Vagina (tissue), 2 donors: Measurements from ENCODE around the gene LMBR1L. TPM values are rescaled to one million over a fixed set of nuclear protein-coding genes. Genes with fewer than 3 reads are reported as not detected.

Experiments used
- DNase-seq, 2 donors: peaks; one replicate each; pipeline ENCODE4 v3.0.0-alpha.2; 2017; ENCODE audit errors: extremely low spot score in 2 of 2
- H3K27ac ChIP-seq: fragments of 200-600 bp; sonication (generic); one replicate; pipeline ENCODE4 v1.5.1; 2019
- H3K27me3 ChIP-seq: fragments of 200-600 bp; sonication (generic); one replicate; pipeline ENCODE4 v1.5.1; 2019
- H3K36me3 ChIP-seq, 2 donors: fragments of 200-600 bp; sonication (generic); one replicate each; pipeline ENCODE4 v1.5.1; 2017 to 2019
- H3K4me1 ChIP-seq: fragments of 200-600 bp; sonication (generic); one replicate; pipeline ENCODE4 v1.5.1; 2019
- H3K4me3 ChIP-seq, 2 donors: fragments of 200-600 bp; sonication (generic); 1 replicate in 1 of 2; 2 replicates in 1 of 2; pipeline ENCODE4 v1.5.1; 2016 to 2019
- H3K9me3 ChIP-seq: fragments of 200-600 bp; sonication (generic); one replicate; pipeline ENCODE4 v1.5.1; 2019
- CTCF ChIP-seq, 3 experiments: fragments of 450-650 bp in 2 of 3; fragments of 200-600 bp in 1 of 3; sonication (generic) in 1 of 3; IDR thresholded peaks; one replicate each; pipeline ENCODE4 v1.5.1; 2017 to 2019; ENCODE audit warnings: antibody characterized with exemption in 3 of 3, mild to moderate bottlenecking in 2 of 3, moderate library complexity in 2 of 3
- POLR2A ChIP-seq, 2 donors: fragments of 450-650 bp; IDR thresholded peaks; one replicate each; pipeline ENCODE4 v1.6.1; 2017; ENCODE audit warnings: antibody characterized with exemption in 2 of 2, mild to moderate bottlenecking in 2 of 2, moderate library complexity in 2 of 2
- POLR2AphosphoS5 ChIP-seq, 2 donors: sonication (generic); formaldehyde crosslinking; IDR thresholded peaks; one replicate each; pipeline ENCODE4 v1.9.0; 2017; ENCODE audit warnings: antibody characterized with exemption in 2 of 2, mild to moderate bottlenecking in 2 of 2, low read depth in 1 of 2; ENCODE audit not compliant: insufficient read depth in 1 of 2
- intact Hi-C: fragments of 100-400 bp; cut with DNase I; formaldehyde crosslinking; loops from one replicate; pipeline ENCODE4 v1.15.1; 2023
- total RNA-seq: library from RNA; depleted of rRNA; stranded (reverse); fragments of >200 nt; gene quantifications from one replicate; pipeline ENCODE4 v1.2.3, GENCODE V29; 2016

LMBR1L gene
- total RNA-seq, 1 donor from 2014 or later = 53.3 TPM

DNA sequence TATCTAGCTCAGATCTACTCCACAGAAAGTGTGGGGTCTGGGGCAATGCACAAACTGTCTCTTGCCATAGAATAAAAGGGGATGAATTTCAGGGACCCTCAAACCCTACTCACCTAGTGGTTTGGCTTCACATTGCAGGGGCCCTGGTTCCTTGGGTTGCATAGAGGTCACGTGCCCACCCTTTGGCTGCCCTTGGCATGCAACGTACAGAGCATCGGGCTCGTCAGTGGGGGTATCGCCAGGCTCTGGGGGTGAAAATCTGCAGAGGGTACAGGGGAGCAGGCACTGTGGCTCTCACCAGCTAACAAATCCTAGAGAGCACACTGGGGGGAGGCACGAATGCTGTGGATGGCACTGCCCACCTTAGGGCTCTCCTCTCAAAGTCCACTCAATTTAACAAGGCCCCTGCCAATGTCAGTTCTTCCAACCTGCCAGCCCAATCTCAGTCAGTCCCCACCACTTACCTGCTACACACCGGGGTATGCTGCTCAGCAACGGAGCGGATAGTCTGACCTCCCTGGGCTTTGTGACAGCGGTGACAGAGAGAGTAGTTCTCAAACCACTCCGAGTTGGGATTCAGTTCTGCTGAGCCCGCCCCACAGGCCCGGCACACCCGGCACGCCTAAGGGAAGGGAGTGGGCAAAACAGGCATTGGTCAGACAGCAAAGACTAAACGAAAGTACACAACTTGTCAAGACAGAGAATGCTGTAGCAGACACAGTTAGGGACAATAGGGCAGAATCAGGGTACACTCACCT lies 58.0 kb downstream of the LMBR1L start:
- H3K27me3 ChIP-seq = no peaks in the 10 kb centered on the region
- peaks cover 33% of the 10 kb centered on the region for H3K4me1 ChIP-seq
- H3K4me3 ChIP-seq = no peak overlapping the region
- DNase-seq = no peak
- no peak overlapping the region for H3K27ac ChIP-seq
- intact Hi-C loops = no loop called here
- H3K36me3 ChIP-seq = peaks cover 0 to 71% of the 10 kb centered on the region in 2 donors
- TF ChIP-seq CTCF (IDR thresholded peaks at IDR 0.05) = no peak
- TF ChIP-seq POLR2A (IDR thresholded peaks at IDR 0.05) = no peak
- no peak for TF ChIP-seq POLR2AphosphoS5 (IDR thresholded peaks at IDR 0.05; ENCODE audit: insufficient read depth in 1 of 2, low read depth in 1 of 2)
- no peaks in the 10 kb centered on the region for H3K9me3 ChIP-seq

GRCh38 chr12:49051777-49052438 lies 58.7 kb downstream of the LMBR1L start:
- TF ChIP-seq POLR2A (IDR thresholded peaks at IDR 0.05) = no peak
- no peak for TF ChIP-seq POLR2AphosphoS5 (IDR thresholded peaks at IDR 0.05; ENCODE audit: insufficient read depth in 1 of 2, low read depth in 1 of 2)
- TF ChIP-seq CTCF (IDR thresholded peaks at IDR 0.05) = no peak
- H3K4me1 ChIP-seq = peaks cover 26% of the 10 kb centered on the region
- H3K36me3 ChIP-seq = peaks cover 0 to 75% of the 10 kb centered on the region in 2 donors
- H3K27me3 ChIP-seq = no peaks in the 10 kb centered on the region
- no peaks in the 10 kb centered on the region for H3K9me3 ChIP-seq
- DNase-seq = no peak
- H3K4me3 ChIP-seq = no peak overlapping the region
- no peak overlapping the region for H3K27ac ChIP-seq
- intact Hi-C loops = no loop called here

GRCh38 chr12:49051373-49051764 lies 59.3 kb downstream of the LMBR1L start:
- Histone ChIP-seq H3K4me1 (peaks cover 20% of the 10 kb centered on the region), H3K27ac (no peak overlapping the region), H3K9me3 (no peaks in the 10 kb centered on the region), H3K27me3 (no peaks in the 10 kb centered on the region), H3K36me3 (peaks cover 0 to 80% of the 10 kb centered on the region in 2 donors), H3K4me3 (no peak overlapping the region)
- TF ChIP-seq POLR2AphosphoS5 (IDR thresholded peaks at IDR 0.05; ENCODE audit: insufficient read depth in 1 of 2, low read depth in 1 of 2) (no peak), POLR2A (IDR thresholded peaks at IDR 0.05) (no peak), CTCF (IDR thresholded peaks at IDR 0.05) (no peak)
- intact Hi-C loops = no loop called here
- no peak for DNase-seq

GRCh38 chr12:49050507-49051372 lies 59.9 kb downstream of the LMBR1L start:
- no peak for DNase-seq
- intact Hi-C loops = no loop called here
- no peaks in the 10 kb centered on the region for H3K9me3 ChIP-seq

More at GRCh38 chr12:49050507-49051372, 59.9 kb downstream of the LMBR1L start:
- peaks cover 14% of the 10 kb centered on the region for H3K4me1 ChIP-seq
- no peak overlapping the region for H3K4me3 ChIP-seq
- H3K27me3 ChIP-seq = no peaks in the 10 kb centered on the region
- H3K27ac ChIP-seq = no peak overlapping the region
- peaks cover 0 to 87% of the 10 kb centered on the region in 2 donors for H3K36me3 ChIP-seq
- TF ChIP-seq POLR2A (IDR thresholded peaks at IDR 0.05) (no peak), CTCF (IDR thresholded peaks at IDR 0.05) (no peak), POLR2AphosphoS5 (IDR thresholded peaks at IDR 0.05; ENCODE audit: insufficient read depth in 1 of 2, low read depth in 1 of 2) (no peak)
